SK-N-SH (cell line): Measurements from ENCODE around the gene MAGI2. TPM values are rescaled to one million over a fixed set of nuclear protein-coding genes. Genes with fewer than 3 reads are reported as not detected.

Source experiments
- CTCF ChIA-PET: fragments of 300-600, 350-600 bp; formaldehyde crosslinking; extraction: SDS; loops from one replicate; lab custom pipeline; 2021; lab: Yijun Ruan, JAX
- POLR2A ChIA-PET: fragments of 350-600 bp; sonication (Branson Sonifier 250); formaldehyde crosslinking; extraction: SDS; loops from one replicate; lab custom pipeline; 2020; ENCODE audit warnings: antibody characterized with exemption, inconsistent platforms; lab: Yijun Ruan, JAX
- DNase-seq: peaks from one replicate; pipeline ENCODE4 v3.0.0; 2012
- H2AFZ ChIP-seq: fragments of 200-600 bp; sonication (generic); 2 replicates; pipeline ENCODE4 v1.8.1; 2016; ENCODE audit warnings: antibody characterized with exemption, mild to moderate bottlenecking, low read depth
- H3F3A ChIP-seq: fragments of 200-600 bp; sonication (generic); replicated peaks from 2 replicates; pipeline ENCODE3; 2016; ENCODE audit warnings: antibody characterized with exemption, mild to moderate bottlenecking; ENCODE audit not compliant: insufficient read depth
- H3K27ac ChIP-seq, 2 experiments: fragments of 200-500 bp in 1 of 2; fragments of 200-600 bp in 1 of 2; sonication (Bioruptor generic) in 1 of 2; sonication (generic), shearing (Covaris generic) in 1 of 2; 2 replicates each; pipeline versions ENCODE4 v1.5.1 to v1.6.1; 2014 to 2016; ENCODE audit warnings: low read depth in 2 of 2, inconsistent platforms in 1 of 2, low read length in 1 of 2, mild to moderate bottlenecking in 1 of 2, mixed read lengths in 1 of 2
- H3K27me3 ChIP-seq: fragments of 200-600 bp; sonication (generic), shearing (Covaris generic); 2 replicates; pipeline ENCODE4 v1.6.1; 2016; ENCODE audit warnings: mixed run types; ENCODE audit not compliant: insufficient read depth
- H3K36me3 ChIP-seq, 2 experiments: fragments of 200-500 bp in 1 of 2; fragments of 200-600 bp in 1 of 2; sonication (Bioruptor generic) in 1 of 2; sonication (generic) in 1 of 2; replicated peaks in 1 of 2; 2 replicates each; pipeline versions ENCODE3 to v1.5.1; 2014 to 2016; ENCODE audit warnings: low read length in 1 of 2, mild to moderate bottlenecking in 1 of 2; ENCODE audit not compliant: insufficient read depth in 2 of 2, control insufficient read depth in 1 of 2
- H3K4me1 ChIP-seq, 2 experiments: fragments of 200-500 bp in 1 of 2; fragments of 200-600 bp in 1 of 2; sonication (Bioruptor generic) in 1 of 2; sonication (generic), shearing (Covaris generic) in 1 of 2; 2 replicates each; pipeline versions ENCODE4 v1.5.1 to v1.6.1; 2014 to 2016; ENCODE audit warnings: low read depth in 1 of 2, low read length in 1 of 2, mixed run types in 1 of 2; ENCODE audit not compliant: insufficient read depth in 2 of 2, control insufficient read depth in 1 of 2
- H3K4me2 ChIP-seq: fragments of 200-600 bp; sonication (generic), shearing (Covaris generic); 2 replicates; pipeline ENCODE4 v1.6.1; 2017; ENCODE audit warnings: mixed run types
- H3K4me3 ChIP-seq, 2 experiments: fragments of 200-500 bp in 1 of 2; fragments of 200-600 bp in 1 of 2; sonication (Bioruptor generic) in 1 of 2; sonication (generic), shearing (Covaris generic) in 1 of 2; 2 replicates each; pipeline versions ENCODE4 v1.5.1 to v1.8.1; 2014 to 2016; ENCODE audit warnings: low read depth in 2 of 2, inconsistent platforms in 1 of 2, low read length in 1 of 2, mild to moderate bottlenecking in 1 of 2, mixed read lengths in 1 of 2, moderate library complexity in 1 of 2
- H3K79me2 ChIP-seq: fragments of 200-600 bp; sonication (generic); 2 replicates; pipeline ENCODE4 v1.8.1; 2017; ENCODE audit warnings: mild to moderate bottlenecking; ENCODE audit not compliant: insufficient read depth
- H3K9ac ChIP-seq: fragments of 200-600 bp; sonication (generic); 2 replicates; pipeline ENCODE4 v1.6.1; 2017; ENCODE audit warnings: mixed run types
- H3K9me2 ChIP-seq: fragments of 200-600 bp; sonication (generic); 2 replicates; pipeline ENCODE4 v1.6.1; 2017; ENCODE audit warnings: mixed run types
- H3K9me3 ChIP-seq: fragments of 200-600 bp; sonication (generic); 2 replicates; pipeline ENCODE4 v1.6.1; 2017; ENCODE audit warnings: mixed run types, mild to moderate bottlenecking, moderate library complexity
- H4K20me1 ChIP-seq: fragments of 200-600 bp; sonication (generic); 2 replicates; pipeline ENCODE4 v1.6.1; 2017; ENCODE audit warnings: mild to moderate bottlenecking, mixed run types; ENCODE audit not compliant: insufficient read depth
- EP300 ChIP-seq, 2 experiments: IDR thresholded peaks; 2 replicates each; pipeline versions ENCODE4 v1.4.0 to v1.6.1; 2012; ENCODE audit warnings: borderline replicate concordance in 1 of 2, low read depth in 1 of 2, low read length in 1 of 2
- EZH2phosphoT487 ChIP-seq: fragments of 200-600 bp; sonication (generic); IDR thresholded peaks from 2 replicates; pipeline ENCODE4 v1.6.1; 2017; ENCODE audit warnings: low read depth, mixed run types, mild to moderate bottlenecking, antibody characterized with exemption, moderate library complexity, borderline replicate concordance
- FOXJ3 ChIP-seq: sonication (generic); formaldehyde crosslinking; IDR thresholded peaks from 2 replicates; pipeline ENCODE4 v1.5.1; 2020; ENCODE audit warnings: mild to moderate bottlenecking, missing genetic modification reagents
- FOXM1 ChIP-seq: IDR thresholded peaks from 2 replicates; pipeline ENCODE4 v1.4.0; 2012; ENCODE audit warnings: low read depth, mild to moderate bottlenecking
- GABPA ChIP-seq: IDR thresholded peaks from 2 replicates; pipeline ENCODE4 v1.4.0; 2012; ENCODE audit warnings: low read depth, mild to moderate bottlenecking
- GATA2 ChIP-seq: sonication (generic); formaldehyde crosslinking; IDR thresholded peaks from 2 replicates; pipeline ENCODE4 v1.5.0; 2020; ENCODE audit warnings: mild to moderate bottlenecking, missing genetic modification reagents
- MXI1 ChIP-seq: IDR thresholded peaks from 2 replicates; pipeline ENCODE4 v1.6.1; 2012; ENCODE audit warnings: mild to moderate bottlenecking, low read depth, low read length, improper control_type of control experiment
- NRF1 ChIP-seq: IDR thresholded peaks from 2 replicates; pipeline ENCODE4 v1.6.1; 2012; ENCODE audit warnings: low read depth, mild to moderate bottlenecking, low read length
- PBX3 ChIP-seq: IDR thresholded peaks from 2 replicates; pipeline ENCODE4; 2012
- POLR2AphosphoS5 ChIP-seq: IDR thresholded peaks from 2 replicates; pipeline ENCODE4 v1.6.1; 2012; ENCODE audit warnings: low read depth, low read length
- RCOR1 ChIP-seq: fragments of 150-350 bp; IDR thresholded peaks from 2 replicates; pipeline ENCODE4 v1.6.1; 2017; ENCODE audit warnings: antibody characterized with exemption, low read length
- RFX5 ChIP-seq: IDR thresholded peaks from 2 replicates; pipeline ENCODE4 v1.6.1; 2012; ENCODE audit warnings: mild to moderate bottlenecking, improper control_type of control experiment, low read length
- RXRA ChIP-seq: IDR thresholded peaks from 2 replicates; pipeline ENCODE4 v1.4.0; 2012; ENCODE audit warnings: low read depth, mild to moderate bottlenecking, borderline replicate concordance
- SIN3A ChIP-seq: IDR thresholded peaks from 2 replicates; pipeline ENCODE4 v1.6.1; 2012; ENCODE audit warnings: low read depth, mild to moderate bottlenecking, low read length, moderate library complexity, borderline replicate concordance
- SMC3 ChIP-seq: IDR thresholded peaks from 2 replicates; pipeline ENCODE4 v1.6.1; 2012; ENCODE audit warnings: low read depth, low read length, improper control_type of control experiment
- TAF1 ChIP-seq: IDR thresholded peaks from 2 replicates; pipeline ENCODE4 v1.6.1; 2012; ENCODE audit warnings: low read depth, mild to moderate bottlenecking, low read length, moderate library complexity, borderline replicate concordance
- TEAD4 ChIP-seq: IDR thresholded peaks from 2 replicates; pipeline ENCODE4 v1.4.0; 2012; ENCODE audit warnings: mild to moderate bottlenecking, borderline replicate concordance; ENCODE audit not compliant: insufficient read depth
- USF1 ChIP-seq: IDR thresholded peaks from 2 replicates; pipeline ENCODE4 v1.4.0; 2012; ENCODE audit warnings: low read depth, borderline replicate concordance
- YY1 ChIP-seq: IDR thresholded peaks from 2 replicates; pipeline ENCODE4 v1.4.0; 2012; ENCODE audit warnings: low read depth, mild to moderate bottlenecking
- WGBS: methylation state at CpG from one replicate; pipeline ENCODE4 v1.1.6; 2017; ENCODE audit warnings: low lambda C conversion rate; 5-methylcytosine and 5-hydroxymethylcytosine counted together
- polyA plus RNA-seq, 3 experiments: library from polyadenylated mRNA; depleted of rRNA; stranded (reverse); fragments of >200 nt; gene quantifications; 2 replicates each; pipeline ENCODE4 v1.2.3, GENCODE V29; 2012
- TF ChIP-seq, protein P1 (sequence below): IDR thresholded peaks from 2 replicates; pipeline ENCODE4 v1.4.0; 2012; ENCODE audit warnings: low read depth
- TF ChIP-seq, protein P2 (sequence below): fragments of 150-350 bp; IDR thresholded peaks from 2 replicates; pipeline ENCODE4 v1.6.1; 2016; ENCODE audit warnings: mild to moderate bottlenecking, low read depth, low read length

MAGI2 gene
- polyA plus RNA-seq, 1 of the 3 experiments (the other 2 are of a cell fraction) = 1.1 TPM

GRCh38 chr7:78326876-78327275 lies 1126.6 kb downstream of the MAGI2 start (continued):
- TF ChIP-seq PBX3 (peak; percentile 85), FOXM1 (peak; percentile 71), RCOR1 (no peak), SIN3A (no peak), MXI1 (no peak), FOXJ3 (no peak), POLR2AphosphoS5 (peak; percentile 41; the same call in 1 of the 2 replicates), RXRA (peak; percentile 94), TEAD4 (peak; percentile 68), NRF1 (no peak), TAF1 (no peak), EZH2phosphoT487 (no peak), YY1 (peak; percentile 40; the same call in 1 of the 2 replicates), SMC3 (0 out of 2 replicates have a peak, but pooled peaks have one; percentile 7)
- TF ChIP-seq, protein P1, sequence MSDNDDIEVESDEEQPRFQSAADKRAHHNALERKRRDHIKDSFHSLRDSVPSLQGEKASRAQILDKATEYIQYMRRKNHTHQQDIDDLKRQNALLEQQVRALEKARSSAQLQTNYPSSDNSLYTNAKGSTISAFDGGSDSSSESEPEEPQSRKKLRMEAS = peak; percentile 64
- TF ChIP-seq, protein P2, sequence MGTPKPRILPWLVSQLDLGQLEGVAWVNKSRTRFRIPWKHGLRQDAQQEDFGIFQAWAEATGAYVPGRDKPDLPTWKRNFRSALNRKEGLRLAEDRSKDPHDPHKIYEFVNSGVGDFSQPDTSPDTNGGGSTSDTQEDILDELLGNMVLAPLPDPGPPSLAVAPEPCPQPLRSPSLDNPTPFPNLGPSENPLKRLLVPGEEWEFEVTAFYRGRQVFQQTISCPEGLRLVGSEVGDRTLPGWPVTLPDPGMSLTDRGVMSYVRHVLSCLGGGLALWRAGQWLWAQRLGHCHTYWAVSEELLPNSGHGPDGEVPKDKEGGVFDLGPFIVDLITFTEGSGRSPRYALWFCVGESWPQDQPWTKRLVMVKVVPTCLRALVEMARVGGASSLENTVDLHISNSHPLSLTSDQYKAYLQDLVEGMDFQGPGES = no peak

- H3K4me3 ChIP-seq = 0 out of 4 replicates have a peak overlapping the region, but pooled peaks of 1 of the 2 experiments have one; percentile 0
- peak overlapping the region; percentile 83; the same call in 1 of the 2 replicates for H2AFZ ChIP-seq
- no peaks in the 10 kb centered on the region for H3K9me2 ChIP-seq
- POLR2A ChIA-PET = no interaction called here
- peak overlapping the region; percentile 60 for H3K4me2 ChIP-seq
- H3K4me1 ChIP-seq = peaks cover 14 to 31% of the 10 kb centered on the region in 2 experiments
- H3K27me3 ChIP-seq = no peaks in the 10 kb centered on the region
- CTCF ChIA-PET = interaction anchor here (1.0 kb wide), 1 partner anchor 84 kb away, joined by 3 read pairs; no protein-coding TSS in a partner anchor
- H3K9ac ChIP-seq = peak overlapping the region; percentile 45; the same call in 1 of the 2 replicates
- H3K27ac ChIP-seq = peak overlapping the region; percentile 70 to 87; a peak in 3 of 4 replicates
- DNase-seq = no peak
- H3K79me2 ChIP-seq = no peaks in the 10 kb centered on the region
- no peaks in the 10 kb centered on the region for H4K20me1 ChIP-seq
- H3F3A ChIP-seq = peaks cover 34% of the 10 kb centered on the region
- no peaks in the 10 kb centered on the region for H3K9me3 ChIP-seq
- WGBS = 39% methylated on average over 2 of the region's 2 CpGs
- H3K36me3 ChIP-seq = no peaks in the 10 kb centered on the region
- TF ChIP-seq, protein P2 = no peak
- no peak for TF ChIP-seq RFX5
- no peak for TF ChIP-seq FOXJ3
- 0 out of 2 replicates have a peak, but pooled peaks have one; percentile 15 for TF ChIP-seq RCOR1
- TF ChIP-seq, protein P1 = peak; percentile 73; the same call in 1 of the 2 replicates
- TF ChIP-seq EP300 (IDR thresholded peaks at IDR 0.05; ENCODE audit: borderline replicate concordance in 1 of 2, low read depth in 1 of 2, low read length in 1 of 2) = peak; percentile 20 to 93; a peak in 3 of 4 replicates
- TF ChIP-seq EZH2phosphoT487 = no peak
- no peak for TF ChIP-seq GABPA
- no peak for TF ChIP-seq GATA2
- TF ChIP-seq TAF1 = peak; percentile 38; the same call in 1 of the 2 replicates
- peak; percentile 35; the same call in 1 of the 2 replicates for TF ChIP-seq USF1
Observed at GRCh38 chr7:78326189-78326588, 1127.3 kb downstream of the MAGI2 start.
